ENCODE results near the gene SNX12. TPM values are rescaled to one million over a fixed set of nuclear protein-coding genes. Genes with fewer than 3 reads are reported as not detected.
"Not testable (repeated sequence)": the region's sequence is repeated elsewhere in the genome, so short reads cannot be mapped to it uniquely, and the experiment has no call there.

The SNX12 gene
- total RNA-seq, 1 donor from 2014 or later, result 53.6 TPM

DNA sequence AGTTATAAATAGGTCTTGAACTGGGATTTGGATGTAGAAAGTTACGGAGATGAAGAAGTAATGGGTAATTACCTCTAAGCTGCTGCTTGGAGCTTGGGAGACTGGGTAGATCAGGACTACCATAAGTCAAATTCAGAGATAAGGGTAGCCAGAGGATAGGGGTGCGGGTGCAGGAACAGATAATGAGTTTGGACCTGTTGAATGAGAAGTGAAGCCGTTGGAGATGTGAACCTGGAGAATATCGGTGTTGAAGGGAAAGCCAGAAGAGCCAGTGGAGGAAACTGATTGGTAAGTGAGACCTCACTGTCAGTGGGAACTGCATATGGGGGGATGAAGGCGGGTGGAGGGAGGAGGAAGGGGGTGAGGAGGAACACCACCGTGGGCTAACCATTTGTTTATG is 26.9 kb upstream of the SNX12 start:
- DNase-seq (ENCODE audit: low spot score), result no peak

- no peak for DNase-seq (ENCODE audit: low spot score)
Observed at GRCh38 chrX:71091263-71091662, 23.1 kb upstream of the SNX12 start.

DNA sequence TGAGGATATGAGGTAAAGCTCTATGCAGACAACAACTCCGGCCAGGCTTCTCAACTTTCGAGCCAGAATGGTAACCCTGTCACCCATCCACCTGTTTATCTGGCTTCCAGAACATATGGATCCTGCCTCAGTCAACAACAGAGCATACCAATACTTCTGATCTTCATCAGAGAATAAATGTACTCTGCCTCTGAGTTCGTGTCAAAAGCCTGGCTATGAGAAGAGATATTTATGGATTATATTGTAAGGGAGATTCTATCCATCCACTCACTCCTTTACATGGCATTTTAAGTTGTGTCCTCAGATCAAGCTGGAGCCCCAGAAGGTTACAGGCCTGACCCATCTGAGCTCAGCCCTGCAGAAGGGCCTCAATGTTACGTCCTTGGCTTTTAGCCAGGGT is 17.8 kb upstream of the SNX12 start:
- no peak for DNase-seq (ENCODE audit: low spot score)

DNA sequence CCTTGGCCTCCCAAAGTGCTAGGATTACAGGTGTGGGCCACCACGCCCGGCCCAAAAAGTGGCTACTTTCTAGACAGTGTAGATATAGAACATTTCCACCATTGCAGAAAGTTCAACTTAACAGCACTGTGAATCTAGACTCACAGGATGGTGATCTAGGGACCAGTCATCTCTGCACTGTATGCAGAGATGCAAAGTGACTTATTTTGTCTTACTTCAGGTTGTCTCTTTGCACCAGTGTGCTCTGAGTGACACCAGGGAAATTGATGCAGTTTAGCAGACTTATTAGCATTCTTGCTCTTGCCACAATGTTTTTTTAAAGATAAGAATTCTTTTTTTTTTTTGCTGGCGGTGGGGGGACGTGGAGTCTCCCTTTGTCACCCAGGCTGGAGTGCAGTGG is 14.7 kb upstream of the SNX12 start:
- DNase-seq (ENCODE audit: low spot score), result no peak

- no peak for DNase-seq (ENCODE audit: low spot score)
Observed at GRCh38 chrX:71082124-71082647, 14.1 kb upstream of the SNX12 start.

GRCh38 chrX:71081330-71082123 is 13.4 kb upstream of the SNX12 start:
- DNase-seq (ENCODE audit: low spot score), result no peak

DNA sequence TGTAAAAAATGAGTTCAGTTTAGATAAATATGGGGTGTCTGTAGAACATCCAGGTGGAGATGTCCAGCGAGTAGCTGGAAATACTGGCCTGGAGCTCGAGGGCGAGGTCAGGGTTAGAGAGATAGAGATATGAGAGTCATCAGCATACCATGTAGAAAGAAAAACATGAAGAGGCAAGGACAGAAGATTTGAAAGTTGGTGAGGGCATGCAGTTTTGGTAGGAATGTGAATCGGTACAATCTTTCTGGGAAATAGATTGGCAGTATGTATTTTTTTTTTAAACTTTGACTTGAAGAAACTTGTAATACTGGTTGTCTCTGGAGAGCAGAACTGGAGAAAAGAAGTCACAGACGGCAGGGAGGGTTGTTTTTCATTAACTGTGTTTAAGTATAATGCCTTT is 2.4 kb upstream of the SNX12 start:
- DNase-seq (ENCODE audit: low spot score), result no peak

- no peak for DNase-seq (ENCODE audit: low spot score)
Observed at GRCh38 chrX:71067712-71068043, 456 bp downstream of the SNX12 start.

DNA sequence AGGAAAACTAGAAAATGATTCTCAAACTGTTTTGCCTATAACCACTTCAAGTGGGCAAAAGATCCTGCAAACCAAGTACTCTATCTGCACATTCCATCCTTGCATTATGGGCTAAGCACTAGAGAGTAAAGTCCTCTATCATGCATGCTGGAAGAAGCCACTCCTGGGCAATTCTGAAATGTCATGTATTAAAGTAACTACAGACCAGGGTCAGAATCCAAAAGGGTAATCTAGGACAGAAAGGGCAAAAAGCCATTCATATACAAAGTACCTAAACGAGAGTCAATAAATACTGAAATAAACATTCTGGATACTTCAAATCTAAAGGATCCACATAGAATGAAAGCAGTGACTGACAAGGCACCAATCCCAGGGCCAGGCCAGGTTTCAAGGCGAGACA is 1.0 kb downstream of the SNX12 start:
- DNase-seq (ENCODE audit: low spot score), result no peak

DNA sequence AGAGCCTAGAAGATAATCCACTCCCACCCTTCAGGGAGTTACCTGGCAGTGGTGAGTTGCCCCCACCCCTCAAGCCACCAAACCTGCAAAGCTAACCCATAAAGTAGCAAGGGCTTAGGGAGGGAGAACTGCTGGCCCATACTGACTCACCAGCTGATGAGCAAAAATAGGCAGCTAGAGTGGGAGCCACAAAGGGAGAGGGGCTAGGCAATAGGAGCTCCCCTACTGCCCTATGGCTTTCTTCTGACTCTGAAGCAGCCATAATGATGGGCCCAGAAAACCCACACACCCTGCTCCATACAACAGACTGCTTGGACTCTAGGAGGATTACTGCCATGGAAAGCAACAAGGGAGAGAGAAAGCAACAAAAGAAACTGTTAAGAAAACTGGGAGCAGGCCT is 8.0 kb downstream of the SNX12 start:
- DNase-seq (ENCODE audit: low spot score), result no peak

GRCh38 chrX:71057848-71058530 is 10.1 kb downstream of the SNX12 start:
- DNase-seq (ENCODE audit: low spot score), result no peak

DNA sequence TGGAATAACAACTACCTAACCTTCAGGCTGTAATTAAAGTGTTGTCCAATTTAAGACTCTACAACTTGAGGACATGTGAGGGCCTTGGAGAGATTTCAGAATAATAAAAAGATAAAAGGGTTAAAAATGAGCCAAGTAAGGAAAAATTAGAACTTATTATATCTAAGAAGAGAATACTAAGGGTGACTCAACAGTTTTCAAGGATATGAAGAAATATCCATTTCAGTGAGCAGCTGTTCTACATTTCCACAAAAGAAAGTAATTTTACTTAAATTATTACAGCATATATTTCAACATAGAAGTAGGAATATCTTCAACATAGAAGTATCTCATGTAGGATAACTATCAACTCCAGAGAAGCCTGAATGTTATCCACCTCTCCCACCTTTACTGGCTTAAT is 11.3 kb downstream of the SNX12 start:
- no peak for DNase-seq (ENCODE audit: low spot score)

DNA sequence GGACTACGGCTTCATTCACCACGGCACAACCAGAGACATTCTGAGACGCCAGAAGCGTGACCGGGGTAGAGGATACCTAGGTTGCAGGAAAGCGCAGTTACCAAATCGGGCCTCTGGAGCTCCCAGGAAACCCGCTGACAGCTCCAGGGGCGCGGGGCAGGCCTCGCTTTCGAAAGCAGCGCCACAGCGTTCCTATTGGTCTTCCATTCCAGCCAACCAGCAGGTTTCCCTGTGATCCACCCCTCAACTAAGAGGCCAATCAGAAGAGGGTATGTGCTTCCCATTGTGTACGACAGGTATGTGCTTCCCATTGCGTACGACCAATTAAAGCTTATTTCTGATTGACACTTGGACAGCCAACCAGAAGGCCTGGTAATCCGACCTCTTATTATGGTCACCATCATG is 14.9 kb downstream of the SNX12 start:
- no peak for DNase-seq (ENCODE audit: low spot score)

- DNase-seq (ENCODE audit: low spot score), result no peak
Observed at GRCh38 chrX:71052721-71053120, 15.4 kb downstream of the SNX12 start.

DNA sequence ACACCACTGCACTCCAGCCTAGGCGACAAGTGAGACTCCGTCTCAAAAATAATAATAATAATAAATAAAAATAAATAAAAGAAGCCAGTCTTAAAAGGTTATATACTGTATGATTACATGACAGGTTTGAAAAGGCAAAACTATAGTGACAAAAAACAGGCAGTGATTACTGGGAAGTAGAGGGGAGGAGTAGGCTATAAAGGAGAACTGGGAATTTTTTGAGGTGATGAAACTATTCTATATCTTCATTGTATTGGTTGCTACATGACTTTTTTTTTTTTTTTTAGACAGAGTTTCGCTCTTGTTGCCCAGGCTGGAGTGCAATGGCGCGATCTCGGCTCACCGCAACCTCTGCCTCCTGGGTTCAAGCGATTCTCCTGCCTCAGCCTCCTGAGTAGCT is 20.2 kb downstream of the SNX12 start:
- not testable (repeated sequence) for DNase-seq (ENCODE audit: low spot score)

DNA sequence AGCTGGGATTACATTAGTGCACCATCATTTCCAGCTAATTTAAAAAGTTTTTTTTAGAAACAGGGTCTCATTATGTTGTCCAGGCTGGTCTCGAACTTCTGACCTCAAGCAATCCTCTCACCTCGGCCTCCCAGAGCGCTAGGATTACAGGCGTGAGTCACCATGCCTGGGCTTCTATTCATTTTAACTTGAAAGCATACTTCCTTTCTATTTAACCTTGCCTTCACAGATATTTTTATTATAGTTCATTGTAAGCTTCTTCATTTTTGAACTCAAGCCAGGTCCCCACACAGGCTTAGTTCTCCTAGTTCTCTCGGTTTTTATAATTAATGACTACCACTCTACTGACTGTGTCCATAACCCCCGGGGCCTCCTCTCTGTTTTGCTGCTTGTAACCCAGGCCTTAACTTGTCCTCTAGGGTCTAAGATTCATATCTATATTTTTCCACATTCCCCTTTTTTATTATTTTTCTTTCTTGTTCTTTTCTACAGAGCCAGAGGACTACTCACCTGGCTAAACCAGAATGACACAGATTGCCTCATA is 50.7 kb downstream of the SNX12 start:
- no peak for DNase-seq (ENCODE audit: low spot score)

Other genes with a start within 250 kb of the SNX12 start
- not detected for gene TEX11, start 159.6 kb downstream of the SNX12 start, total RNA-seq
- gene SLC7A3, start 137.2 kb downstream of the SNX12 start, total RNA-seq, result not detected
- gene FOXO4, start 27.5 kb upstream of the SNX12 start, total RNA-seq, result 24.7 TPM
- 2.2 TPM for gene CXorf65, start 38.4 kb upstream of the SNX12 start, total RNA-seq
- gene IL2RG, start 43.2 kb upstream of the SNX12 start, total RNA-seq, result 5.8 TPM
- 46.7 TPM for gene MED12, start 50.3 kb upstream of the SNX12 start, total RNA-seq
- 0.48 TPM for gene NLGN3, start 76.5 kb upstream of the SNX12 start, total RNA-seq
- not detected for gene GJB1, start 154.9 kb upstream of the SNX12 start, total RNA-seq
- gene ZMYM3, start 185.8 kb upstream of the SNX12 start, total RNA-seq, result 11.8 TPM
- gene NONO, start 215.3 kb upstream of the SNX12 start, total RNA-seq, result 168 TPM
- gene ITGB1BP2, start 233.4 kb upstream of the SNX12 start, total RNA-seq, result 0.84 TPM

Data from mesenteric fat pad (tissue), 1 donor.